ENCODE data around the gene GABARAPL2. TPM values are rescaled to one million over a fixed set of nuclear protein-coding genes. Genes with fewer than 3 reads are reported as not detected.

The GABARAPL2 gene
- total RNA-seq, 1 experiment from 2014 or later: 76.9 TPM

DNA sequence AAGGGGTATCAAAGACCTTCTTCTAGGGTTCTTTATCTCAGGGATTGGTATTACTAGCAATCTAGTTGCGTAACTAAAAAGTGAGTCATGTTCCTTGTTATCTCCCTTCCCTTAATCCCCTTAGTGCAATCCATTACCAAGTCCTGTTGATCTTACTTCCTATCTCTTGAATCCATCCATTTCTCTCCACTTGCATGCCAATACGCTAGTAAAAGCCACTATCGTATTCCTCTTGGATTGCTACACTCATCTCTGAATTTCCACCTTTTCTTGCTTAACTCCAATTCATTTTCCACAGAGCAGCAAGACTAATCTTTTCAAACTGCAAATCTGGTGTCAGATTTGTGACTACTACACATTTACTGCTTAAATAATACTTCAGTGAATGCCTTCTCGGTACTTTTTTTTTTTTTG lies 58.7 kb downstream of the GABARAPL2 start:
- BruUV-seq (replicated peaks): no TSS peak
- H3K36me3 ChIP-seq (ENCODE audit: control insufficient read depth in 1 of 2, insufficient read depth in 2 of 2, low read length in 2 of 2): peaks cover 22 to 42% of the 10 kb centered on the region in 2 experiments
- H3K4me1 ChIP-seq (ENCODE audit: control insufficient read depth in 1 of 2, insufficient read depth in 2 of 2, low read length in 2 of 2): peaks cover 8 to 19% of the 10 kb centered on the region in 2 experiments
- H3K79me2 ChIP-seq (ENCODE audit: insufficient read depth, low read length): peaks cover 9% of the 10 kb centered on the region
- no peaks in the 10 kb centered on the region for H3K9me2 ChIP-seq (ENCODE audit: insufficient read depth)
- H2AFZ ChIP-seq (ENCODE audit: low read depth, low read length, poor library complexity, severe bottlenecking): no peak overlapping the region
- TF ChIP-seq FOSL1 (IDR thresholded peaks at IDR 0.05; ENCODE audit: low read depth) (0 out of 2 replicates have a peak, but pooled peaks have one; percentile 9), CEBPB (IDR thresholded peaks at IDR 0.05; ENCODE audit: low read depth) (peak; percentile 74), ZFX (IDR thresholded peaks at IDR 0.05) (no peak), JUND (IDR thresholded peaks at IDR 0.05) (no peak)
- ChIA-PET POLR2A (no interaction called here), CTCF (no interaction called here), RAD21 (ENCODE audit: low non-redundant PET in 1 of 2, low total read pairs in 2 of 2, uncharacterized antibody in 2 of 2, unreplicated experiment in 2 of 2) (no interaction called here)
- no peak overlapping the region for H3K9ac ChIP-seq (ENCODE audit: low read length)
- ATAC-seq (no peak), DNase-seq (ENCODE audit: low read depth, low spot score) (no peak)
- H3K9me3 ChIP-seq (ENCODE audit: control insufficient read depth in 1 of 2, insufficient read depth in 1 of 2, low read depth in 1 of 2, low read length in 2 of 2): no peaks in the 10 kb centered on the region
- intact Hi-C loops (cut with micrococcal nuclease): loop anchor here (5.0 kb wide), 3 partner anchors 68 to 428 kb away; partner anchors contain the start of gene TMEM231
- H3K27ac ChIP-seq (ENCODE audit: low read depth, low read length): no peak overlapping the region
- 0 out of 2 replicates have a peak, but pooled peaks cover 5% of the 10 kb centered on the region for H4K20me1 ChIP-seq (ENCODE audit: insufficient read depth)
- no peak overlapping the region for H3K4me3 ChIP-seq (replicated peaks in 1 of 2; ENCODE audit: low read depth in 1 of 2, low read length in 2 of 2)
- H3K27me3 ChIP-seq (ENCODE audit: insufficient read depth, low read length): no peaks in the 10 kb centered on the region
- no peak overlapping the region for H3K4me2 ChIP-seq (ENCODE audit: low read length)

DNA sequence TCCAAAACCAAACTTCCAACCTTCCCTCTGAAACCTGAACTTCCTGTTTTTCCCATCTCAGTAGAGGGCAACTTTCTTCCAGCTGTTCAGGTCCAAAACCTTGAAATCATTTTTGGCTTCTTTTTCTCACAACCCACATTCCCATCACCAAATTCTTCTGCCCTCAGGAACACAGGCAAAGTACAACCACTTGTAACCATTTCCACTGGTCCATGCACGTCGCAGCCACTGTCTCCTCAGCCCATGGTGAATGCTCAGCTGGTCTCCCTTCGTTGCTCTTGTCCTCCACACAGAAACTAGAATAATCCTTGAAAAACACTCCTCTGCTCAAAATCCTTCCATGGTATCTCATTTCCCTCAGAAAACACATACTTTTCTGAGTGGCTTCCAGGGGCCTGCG lies 60.6 kb downstream of the GABARAPL2 start:
- RAD21 ChIA-PET (ENCODE audit: low non-redundant PET in 1 of 2, low total read pairs in 2 of 2, uncharacterized antibody in 2 of 2, unreplicated experiment in 2 of 2): no interaction called here
- intact Hi-C loops (cut with micrococcal nuclease): no loop called here
- no TSS peak for BruUV-seq (replicated peaks)

More for the DNA sequence above, 60.6 kb downstream of the GABARAPL2 start:
- no peak overlapping the region for H2AFZ ChIP-seq (ENCODE audit: low read depth, low read length, poor library complexity, severe bottlenecking)
- H4K20me1 ChIP-seq (ENCODE audit: insufficient read depth): 0 out of 2 replicates have a peak, but pooled peaks cover 5% of the 10 kb centered on the region
- H3K4me1 ChIP-seq (ENCODE audit: control insufficient read depth in 1 of 2, insufficient read depth in 2 of 2, low read length in 2 of 2): peaks cover 4 to 12% of the 10 kb centered on the region in 2 experiments; a peak in 3 of 4 replicates
- no peak for TF ChIP-seq ELF1 (IDR thresholded peaks at IDR 0.05; ENCODE audit: borderline replicate concordance, low read depth)
- no peak for TF ChIP-seq ZNF274 (IDR thresholded peaks at IDR 0.05; ENCODE audit: low read depth, low read length)
- TF ChIP-seq POLR2AphosphoS5 (IDR thresholded peaks at IDR 0.05; ENCODE audit: low read depth, low read length): no peak
- TF ChIP-seq, protein P1, sequence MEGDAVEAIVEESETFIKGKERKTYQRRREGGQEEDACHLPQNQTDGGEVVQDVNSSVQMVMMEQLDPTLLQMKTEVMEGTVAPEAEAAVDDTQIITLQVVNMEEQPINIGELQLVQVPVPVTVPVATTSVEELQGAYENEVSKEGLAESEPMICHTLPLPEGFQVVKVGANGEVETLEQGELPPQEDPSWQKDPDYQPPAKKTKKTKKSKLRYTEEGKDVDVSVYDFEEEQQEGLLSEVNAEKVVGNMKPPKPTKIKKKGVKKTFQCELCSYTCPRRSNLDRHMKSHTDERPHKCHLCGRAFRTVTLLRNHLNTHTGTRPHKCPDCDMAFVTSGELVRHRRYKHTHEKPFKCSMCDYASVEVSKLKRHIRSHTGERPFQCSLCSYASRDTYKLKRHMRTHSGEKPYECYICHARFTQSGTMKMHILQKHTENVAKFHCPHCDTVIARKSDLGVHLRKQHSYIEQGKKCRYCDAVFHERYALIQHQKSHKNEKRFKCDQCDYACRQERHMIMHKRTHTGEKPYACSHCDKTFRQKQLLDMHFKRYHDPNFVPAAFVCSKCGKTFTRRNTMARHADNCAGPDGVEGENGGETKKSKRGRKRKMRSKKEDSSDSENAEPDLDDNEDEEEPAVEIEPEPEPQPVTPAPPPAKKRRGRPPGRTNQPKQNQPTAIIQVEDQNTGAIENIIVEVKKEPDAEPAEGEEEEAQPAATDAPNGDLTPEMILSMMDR (IDR thresholded peaks at IDR 0.05 in 2 of 3, conservative IDR thresholded peaks at IDR 0.05 in 1 of 3; ENCODE audit: borderline replicate concordance in 1 of 3, insufficient read depth in 1 of 3, low read depth in 2 of 3, low read length in 2 of 3): no peak
- TF ChIP-seq SRF (IDR thresholded peaks at IDR 0.05; ENCODE audit: low read depth): no peak
- TF ChIP-seq EZH2phosphoT487 (IDR thresholded peaks at IDR 0.05; ENCODE audit: borderline replicate concordance): no peak
- no peak for TF ChIP-seq EGR1 (IDR thresholded peaks at IDR 0.05; ENCODE audit: low read depth)
- no peak for TF ChIP-seq ZFX (IDR thresholded peaks at IDR 0.05)
- TF ChIP-seq, protein P2, sequence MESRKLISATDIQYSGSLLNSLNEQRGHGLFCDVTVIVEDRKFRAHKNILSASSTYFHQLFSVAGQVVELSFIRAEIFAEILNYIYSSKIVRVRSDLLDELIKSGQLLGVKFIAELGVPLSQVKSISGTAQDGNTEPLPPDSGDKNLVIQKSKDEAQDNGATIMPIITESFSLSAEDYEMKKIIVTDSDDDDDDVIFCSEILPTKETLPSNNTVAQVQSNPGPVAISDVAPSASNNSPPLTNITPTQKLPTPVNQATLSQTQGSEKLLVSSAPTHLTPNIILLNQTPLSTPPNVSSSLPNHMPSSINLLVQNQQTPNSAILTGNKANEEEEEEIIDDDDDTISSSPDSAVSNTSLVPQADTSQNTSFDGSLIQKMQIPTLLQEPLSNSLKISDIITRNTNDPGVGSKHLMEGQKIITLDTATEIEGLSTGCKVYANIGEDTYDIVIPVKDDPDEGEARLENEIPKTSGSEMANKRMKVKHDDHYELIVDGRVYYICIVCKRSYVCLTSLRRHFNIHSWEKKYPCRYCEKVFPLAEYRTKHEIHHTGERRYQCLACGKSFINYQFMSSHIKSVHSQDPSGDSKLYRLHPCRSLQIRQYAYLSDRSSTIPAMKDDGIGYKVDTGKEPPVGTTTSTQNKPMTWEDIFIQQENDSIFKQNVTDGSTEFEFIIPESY (IDR thresholded peaks at IDR 0.05; ENCODE audit: extremely low read depth, insufficient replicate concordance, low read length): no peak
- no peak for TF ChIP-seq RAD21 (IDR thresholded peaks at IDR 0.05; ENCODE audit: low read depth)
- TF ChIP-seq TCF7L2 (IDR thresholded peaks at IDR 0.05; ENCODE audit: borderline replicate concordance, extremely low read depth, insufficient read depth, insufficient read length): no peak
- TF ChIP-seq FOSL1 (IDR thresholded peaks at IDR 0.05; ENCODE audit: low read depth): no peak
- no peak for TF ChIP-seq CEBPB (IDR thresholded peaks at IDR 0.05; ENCODE audit: low read depth)
- TF ChIP-seq POLR2A (IDR thresholded peaks at IDR 0.05; ENCODE audit: borderline replicate concordance, extremely low read depth, insufficient read depth, insufficient read length): no peak
- no peak for TF ChIP-seq YY1 (IDR thresholded peaks at IDR 0.05; ENCODE audit: extremely low read depth, insufficient replicate concordance, low read depth, low read length)
- ATAC-seq: no peak
- peaks cover 9% of the 10 kb centered on the region for H3K79me2 ChIP-seq (ENCODE audit: insufficient read depth, low read length)
- ChIA-PET CTCF (interaction anchor here (1.6 kb wide), 1 partner anchor 1545 kb away, joined by 3 read pairs; no protein-coding TSS in a partner anchor), POLR2A (no interaction called here)
- H3K9me2 ChIP-seq (ENCODE audit: insufficient read depth): no peaks in the 10 kb centered on the region
- no peak overlapping the region for H3K4me2 ChIP-seq (ENCODE audit: low read length)
- no peak overlapping the region for H3K9ac ChIP-seq (ENCODE audit: low read length)
- no peaks in the 10 kb centered on the region for H3K27me3 ChIP-seq (ENCODE audit: insufficient read depth, low read length)
- no peak for DNase-seq (ENCODE audit: low read depth, low spot score)
- no peak overlapping the region for H3K4me3 ChIP-seq (replicated peaks in 1 of 2; ENCODE audit: low read depth in 1 of 2, low read length in 2 of 2)
- peaks cover 30 to 57% of the 10 kb centered on the region in 2 experiments for H3K36me3 ChIP-seq (ENCODE audit: control insufficient read depth in 1 of 2, insufficient read depth in 2 of 2, low read length in 2 of 2)
- no peak overlapping the region for H3K27ac ChIP-seq (ENCODE audit: low read depth, low read length)
- no peaks in the 10 kb centered on the region for H3K9me3 ChIP-seq (ENCODE audit: control insufficient read depth in 1 of 2, insufficient read depth in 1 of 2, low read depth in 1 of 2, low read length in 2 of 2)

All from HCT116 (cell line).